H1 (cell line): ENCODE measurements around the gene KLHL21. TPM values are rescaled to one million over a fixed set of nuclear protein-coding genes. Genes with fewer than 3 reads are reported as not detected.
A peak's percentile ranks its signal among the peaks of the same experiment; 100 is the strongest.

Experiments
- CTCF ChIA-PET: fragments of 300-600 bp; sonication (Branson Sonifier 250); formaldehyde crosslinking; loops from one replicate; lab custom pipeline; 2021; ENCODE audit not compliant: partially characterized antibody; lab: Charles Lee
- POLR2A ChIA-PET: fragments of 300-600 bp; sonication (Branson Sonifier 250); formaldehyde crosslinking; loops from one replicate; lab custom pipeline; 2021; ENCODE audit warnings: inconsistent platforms; ENCODE audit not compliant: partially characterized antibody; lab: Charles Lee
- DNase-seq, 2 experiments: peaks; one replicate each; pipeline versions ENCODE4 v3.0.0 to v3.0.0-alpha.2; 2010 to 2022; ENCODE audit warnings: low spot score in 2 of 2, low read depth in 1 of 2, mixed read lengths in 1 of 2
- FAIRE-seq: peaks from 2 replicates; lab custom pipeline; 2011; peaks lifted over from hg19 to GRCh38; lab: Jason Lieb, UNC
- H2AFZ ChIP-seq: 2 replicates; pipeline ENCODE4 v1.8.1; 2012; ENCODE audit warnings: low read length, inconsistent platforms
- H2AK5ac ChIP-seq: 2 replicates; pipeline ENCODE4 v1.6.1; 2013; ENCODE audit warnings: low read depth, low read length
- H2BK120ac ChIP-seq: replicated peaks from 2 replicates; pipeline ENCODE3; 2013; ENCODE audit warnings: low read depth, low read length, inconsistent platforms
- H2BK12ac ChIP-seq: 2 replicates; pipeline ENCODE4 v1.6.1; 2013; ENCODE audit warnings: low read depth, low read length
- H2BK15ac ChIP-seq: 2 replicates; pipeline ENCODE4 v1.6.1; 2013; ENCODE audit warnings: low read length
- H2BK20ac ChIP-seq: 2 replicates; pipeline ENCODE4 v1.6.1; 2013; ENCODE audit warnings: low read length
- H2BK5ac ChIP-seq: 2 replicates; pipeline ENCODE4 v1.6.1; 2013; ENCODE audit warnings: low read depth, low read length
- H3K14ac ChIP-seq: 2 replicates; pipeline ENCODE4 v1.6.1; 2013; ENCODE audit warnings: inconsistent platforms; ENCODE audit not compliant: insufficient read length
- H3K18ac ChIP-seq: 2 replicates; pipeline ENCODE4 v1.6.1; 2013; ENCODE audit warnings: low read length; ENCODE audit errors: extremely low read depth
- H3K23ac ChIP-seq: 2 replicates; pipeline ENCODE4 v1.6.1; 2013; ENCODE audit warnings: inconsistent platforms; ENCODE audit not compliant: insufficient read length
- H3K23me2 ChIP-seq: 2 replicates; pipeline ENCODE4 v1.6.1; 2013; ENCODE audit warnings: low read depth, low read length
- H3K27ac ChIP-seq: 2 replicates; pipeline ENCODE4 v1.6.1; 2011; ENCODE audit warnings: low read depth, low read length, inconsistent platforms
- H3K27me3 ChIP-seq, 4 experiments: replicated peaks in 1 of 4; 1 replicate in 1 of 4; 2 replicates in 3 of 4; pipeline versions ENCODE4 v1.6.1 to v1.8.1; 2011 to 2013; ENCODE audit warnings: low read length in 3 of 4, mild to moderate bottlenecking in 3 of 4, inconsistent platforms in 2 of 4, mixed read lengths in 2 of 4, moderate library complexity in 1 of 4; ENCODE audit not compliant: control insufficient read depth in 3 of 4, insufficient read depth in 3 of 4; ENCODE audit errors: extremely low read depth in 1 of 4
- H3K36me3 ChIP-seq, 4 experiments: 2 replicates each; pipeline versions ENCODE4 v1.6.1 to v1.8.1; 2011 to 2013; ENCODE audit warnings: mild to moderate bottlenecking in 4 of 4, low read length in 3 of 4, moderate library complexity in 2 of 4, control low read depth in 1 of 4, inconsistent platforms in 1 of 4; ENCODE audit not compliant: insufficient read depth in 4 of 4, control insufficient read depth in 2 of 4
- H3K4ac ChIP-seq: replicated peaks from 2 replicates; pipeline ENCODE3; 2013; ENCODE audit warnings: low read length, low read depth, mixed read lengths, inconsistent platforms; ENCODE audit not compliant: insufficient read length
- H3K4me1 ChIP-seq, 4 experiments: replicated peaks in 1 of 4; 1 replicate in 1 of 4; 2 replicates in 3 of 4; pipeline versions ENCODE4 v1.6.1 to v1.8.1; 2011 to 2013; ENCODE audit warnings: low read length in 3 of 4, inconsistent platforms in 2 of 4, mixed read lengths in 1 of 4; ENCODE audit not compliant: insufficient read depth in 4 of 4, control insufficient read depth in 3 of 4
- H3K4me2 ChIP-seq, 2 experiments: 2 replicates each; pipeline versions ENCODE4 v1.6.1 to v1.8.1; 2011 to 2013; ENCODE audit warnings: low read depth in 2 of 2, low read length in 2 of 2, control low read depth in 1 of 2, inconsistent platforms in 1 of 2, mild to moderate bottlenecking in 1 of 2; ENCODE audit not compliant: insufficient read depth in 1 of 2
- H3K4me3 ChIP-seq, 4 experiments: fragments of 200-600, 300-600 bp in 1 of 4; sonication (generic), shearing (Covaris generic), sonication (Bioruptor Twin) in 1 of 4; 2 replicates each; pipeline versions ENCODE4 v1.5.1 to v1.8.1; 2011 to 2016; ENCODE audit warnings: low read length in 4 of 4, low read depth in 3 of 4, control low read depth in 2 of 4, inconsistent platforms in 2 of 4, mild to moderate bottlenecking in 2 of 4, mixed read lengths in 1 of 4, moderate library complexity in 1 of 4; ENCODE audit not compliant: insufficient read depth in 2 of 4; ENCODE audit errors: extremely low read depth in 1 of 4
- H3K56ac ChIP-seq: replicated peaks from 2 replicates; pipeline ENCODE3; 2013; ENCODE audit warnings: low read depth, mild to moderate bottlenecking, mixed read lengths, low read length, inconsistent platforms; ENCODE audit not compliant: insufficient read length
- H3K79me1 ChIP-seq: 2 replicates; pipeline ENCODE4 v1.6.1; 2013; ENCODE audit warnings: low read depth, low read length, control low read depth
- H3K79me2 ChIP-seq, 2 experiments: 2 replicates each; pipeline versions ENCODE4 v1.6.1 to v1.8.1; 2012 to 2013; ENCODE audit warnings: low read length in 2 of 2, mild to moderate bottlenecking in 2 of 2, inconsistent platforms in 1 of 2; ENCODE audit not compliant: insufficient read depth in 2 of 2, control insufficient read depth in 1 of 2
- H3K9ac ChIP-seq, 4 experiments: replicated peaks in 1 of 4; 1 replicate in 1 of 4; 2 replicates in 3 of 4; pipeline versions ENCODE4 v1.6.1 to v1.8.1; 2011 to 2013; ENCODE audit warnings: low read depth in 3 of 4, low read length in 3 of 4, control low read depth in 2 of 4, mild to moderate bottlenecking in 2 of 4, moderate library complexity in 2 of 4, inconsistent platforms in 1 of 4; ENCODE audit errors: extremely low read depth in 1 of 4
- H3K9me3 ChIP-seq, 2 experiments: 2 replicates each; pipeline versions ENCODE4 v1.6.1 to v1.8.1; 2012 to 2013; ENCODE audit warnings: mild to moderate bottlenecking in 2 of 2, moderate library complexity in 2 of 2, control low read depth in 1 of 2, inconsistent platforms in 1 of 2, low read depth in 1 of 2, low read length in 1 of 2, mixed read lengths in 1 of 2; ENCODE audit not compliant: insufficient read depth in 2 of 2
- H4K20me1 ChIP-seq, 2 experiments: replicated peaks in 1 of 2; 2 replicates each; pipeline versions ENCODE3 to v1.8.1; 2011 to 2013; ENCODE audit warnings: inconsistent platforms in 2 of 2, low read length in 2 of 2, mild to moderate bottlenecking in 1 of 2; ENCODE audit not compliant: insufficient read depth in 2 of 2, control insufficient read depth in 1 of 2
- H4K5ac ChIP-seq: 2 replicates; pipeline ENCODE4 v1.6.1; 2013; ENCODE audit warnings: low read length, low read depth, mixed read lengths, inconsistent platforms; ENCODE audit not compliant: insufficient read length
- H4K8ac ChIP-seq: 2 replicates; pipeline ENCODE4 v1.8.0; 2013; ENCODE audit warnings: mild to moderate bottlenecking, moderate library complexity, low read length, inconsistent platforms; ENCODE audit not compliant: insufficient read depth; ENCODE audit errors: extremely low read depth
- H4K91ac ChIP-seq: replicated peaks from 2 replicates; pipeline ENCODE3; 2013; ENCODE audit warnings: low read length, mixed read lengths, inconsistent platforms; ENCODE audit not compliant: insufficient read length
- BACH1 ChIP-seq: IDR thresholded peaks from 2 replicates; pipeline ENCODE4 v1.6.1; 2012; ENCODE audit warnings: low read length, improper control_type of control experiment
- CBX8 ChIP-seq: fragments of 300-800, 300-1000 bp; sonication (generic); IDR thresholded peaks from 2 replicates; pipeline ENCODE4 v1.7.1; 2016; ENCODE audit warnings: low read depth, low read length, borderline replicate concordance
- CEBPB ChIP-seq: IDR thresholded peaks from 2 replicates; pipeline ENCODE4 v1.6.1; 2012; ENCODE audit warnings: low read depth, low read length
- HDAC2 ChIP-seq, 2 experiments: fragments of 300-600 bp in 1 of 2; sonication (generic) in 1 of 2; IDR thresholded peaks; 2 replicates each; pipeline ENCODE4 v1.6.1; 2011 to 2012; ENCODE audit warnings: low read depth in 2 of 2, low read length in 2 of 2, mild to moderate bottlenecking in 2 of 2, moderate library complexity in 2 of 2, borderline replicate concordance in 1 of 2, inconsistent platforms in 1 of 2
- MAFK ChIP-seq: IDR thresholded peaks from 2 replicates; pipeline ENCODE4 v1.6.1; 2012; ENCODE audit warnings: low read depth, mild to moderate bottlenecking, improper control_type of control experiment, low read length
- NANOG ChIP-seq: IDR thresholded peaks from 2 replicates; pipeline ENCODE4 v1.6.1; 2011; ENCODE audit warnings: low read length, low read depth, mild to moderate bottlenecking, inconsistent platforms; ENCODE audit not compliant: insufficient read depth, poor library complexity, severe bottlenecking
- NRF1 ChIP-seq: IDR thresholded peaks from 2 replicates; pipeline ENCODE4 v1.6.1; 2011; ENCODE audit warnings: mild to moderate bottlenecking, low read depth, low read length, improper control_type of control experiment
- POU5F1 ChIP-seq: IDR thresholded peaks from 2 replicates; pipeline ENCODE4 v1.6.1; 2011; ENCODE audit warnings: low read depth, mild to moderate bottlenecking, low read length, moderate library complexity
- RAD21 ChIP-seq, 2 experiments: IDR thresholded peaks in 1 of 2; conservative IDR thresholded peaks in 1 of 2; 2 replicates each; pipeline ENCODE4 v1.6.1; 2011; ENCODE audit warnings: low read depth in 2 of 2, low read length in 2 of 2, improper control_type of control experiment in 1 of 2, inconsistent platforms in 1 of 2, mild to moderate bottlenecking in 1 of 2, moderate library complexity in 1 of 2
- SP1 ChIP-seq: IDR thresholded peaks from 2 replicates; pipeline ENCODE4 v1.6.1; 2011; ENCODE audit warnings: low read depth, low read length
- WGBS, 2 experiments: shearing (Covaris generic) in 1 of 2; methylation state at CpG; one replicate each; pipeline versions ENCODE4 v1.1.6 to v1.1.7; 2013 to 2015; ENCODE audit warnings: low lambda C conversion rate in 2 of 2, mixed read lengths in 2 of 2, inconsistent platforms in 1 of 2, low coverage in 1 of 2, missing lambda C conversion rate in 1 of 2; ENCODE audit not compliant: insufficient replicate concordance in 2 of 2, insufficient coverage in 1 of 2, insufficient read length in 1 of 2; ENCODE audit errors: extremely low coverage in 1 of 2, missing lambda C conversion rate in 1 of 2; 5-methylcytosine and 5-hydroxymethylcytosine counted together
- polyA plus RNA-seq, 7 experiments: library from polyadenylated mRNA; depleted of rRNA in 3 of 7; stranded (reverse) in 5 of 7; unstranded in 2 of 7; fragments of >200 nt in 5 of 7; fragments of 200-250 nt in 2 of 7; gene quantifications; 1 replicate in 5 of 7; 2 replicates in 1 of 7; 4 replicates in 1 of 7; pipeline versions ENCODE4 v1.2.1 to v1.2.3, GENCODE V29; 2011 to 2013; ENCODE audit warnings: missing spikeins in 2 of 7, mixed read lengths in 2 of 7
- total RNA-seq: library from RNA; stranded (reverse); fragmentation: NEBNext Ultra II Directional; extraction: Animal tissue kit (Norgen Biotek cat#: 25700); gene quantifications from 2 replicates; pipeline ENCODE4 v1.2.1, GENCODE V29; 2021

The KLHL21 gene
- total and polyA plus RNA-seq, 2 of the 8 experiments (the other 6 are each of a cell fraction or from before 2014, with no cell fraction given), result 11.9 to 22.3 TPM

GRCh38 chr1:6554031-6554906, 48.4 kb downstream of the KLHL21 start, which contains the start of gene NOL9:
NOL9 (minus strand) TSS chr1:6554513; CDS start chr1:6554502, 11 bp downstream.
- FAIRE-seq (no peak), DNase-seq (peak; percentile 73 to 99)
- Histone ChIP-seq H3K23ac (no peak within 1 kb of the TSS), H2BK120ac (no peak within 1 kb of the TSS), H3K18ac (no peak within 1 kb of the TSS; the same call in 1 of the 2 replicates), H4K8ac (peak within 1 kb of the TSS; percentile 96), H3K79me2 (peaks cover 6 to 23% of the 10 kb centered on the region in 2 experiments), H4K20me1 (peaks cover 3 to 4% of the 10 kb centered on the region in 2 experiments), H3K4ac (no peak within 1 kb of the TSS), H2BK20ac (no peak within 1 kb of the TSS), H2BK12ac (0 out of 2 replicates have a peak within 1 kb of the TSS, but pooled peaks have one; percentile 78), H3K56ac (peak within 1 kb of the TSS; percentile 18), H3K4me2 (peak within 1 kb of the TSS; percentile 71 to 78), H3K27ac (peak within 1 kb of the TSS; percentile 86), H3K79me1 (peaks cover 5% of the 10 kb centered on the region), H3K27me3 (no peaks in the 10 kb centered on the region), H2AK5ac (no peak within 1 kb of the TSS), H4K5ac (peak within 1 kb of the TSS; percentile 37), H3K14ac (no peak within 1 kb of the TSS), H3K36me3 (peaks cover 4 to 11% (median 7%) of the 10 kb centered on the region in 4 experiments; a peak in 7 of 8 replicates), H2AFZ (peak within 1 kb of the TSS; percentile 47), H2BK5ac (no peak within 1 kb of the TSS; the same call in 1 of the 2 replicates), H2BK15ac (0 out of 2 replicates have a peak within 1 kb of the TSS, but pooled peaks have one; percentile 81), H3K9ac (peak within 1 kb of the TSS; percentile 62 to 100 (median 95)), H3K4me1 (peaks cover 3 to 6% (median 5%) of the 10 kb centered on the region in 4 experiments; a peak in 5 of 7 replicates), H3K23me2 (no peaks in the 10 kb centered on the region; the same call in 1 of the 2 replicates), H3K9me3 (no peaks in the 10 kb centered on the region), H3K4me3 (peak within 1 kb of the TSS; percentile 66 to 97 (median 90)), H4K91ac (peak within 1 kb of the TSS; percentile 1)
- ChIA-PET POLR2A (interaction anchor here (0.7 to 5.2 kb wide), 17 partner anchors 7 to 1874 kb away, joined by 3 to 46 read pairs (median 4); partner anchors contain the start of gene KLHL21), CTCF (interaction anchor here (0.6 to 3.4 kb wide), 27 partner anchors 9 to 1122 kb away, joined by 3 to 23 read pairs (median 5); partner anchors contain the start of gene ZBTB48)
- WGBS, 2 experiments, result 11% methylated on average over 37 of the region's 87 CpGs; no CpG with 5 or more reads in 1 of the 2 experiments
- TF ChIP-seq RAD21 (IDR thresholded peaks at IDR 0.05 in 1 of 2, conservative IDR thresholded peaks at IDR 0.05 in 1 of 2; ENCODE audit: low read depth in 2 of 2, low read length in 2 of 2) (peak; percentile 47 to 60), HDAC2 (IDR thresholded peaks at IDR 0.05; ENCODE audit: borderline replicate concordance in 1 of 2, low read depth in 2 of 2, low read length in 2 of 2) (peak in 1 of 2 experiments; percentile 88; a peak in 1 of 4 replicates), SP1 (no peak), MAFK (no peak), NANOG (peak; percentile 29), BACH1 (peak; percentile 63; the same call in 1 of the 2 replicates), NRF1 (no peak), CEBPB (peak; percentile 49), CBX8 (no peak), POU5F1 (no peak)
